DMS53 treated with DMSO at 0.1 percent for 48 hours (cell line): ENCODE results near the gene EML4.
"Not testable (repeated sequence)": the region's sequence is repeated elsewhere in the genome, so short reads cannot be mapped to it uniquely, and the experiment has no call there.

ENCODE experiments used
- DNase-seq: peaks from one replicate; lab custom pipeline; 2025; ENCODE audit not compliant: unreplicated experiment; lab: John Stamatoyannopoulos, UW

Gene EML4

GRCh38 chr2:42371611-42372473 is 202.7 kb downstream of the EML4 start:
- DNase-seq, result no peak

DNA sequence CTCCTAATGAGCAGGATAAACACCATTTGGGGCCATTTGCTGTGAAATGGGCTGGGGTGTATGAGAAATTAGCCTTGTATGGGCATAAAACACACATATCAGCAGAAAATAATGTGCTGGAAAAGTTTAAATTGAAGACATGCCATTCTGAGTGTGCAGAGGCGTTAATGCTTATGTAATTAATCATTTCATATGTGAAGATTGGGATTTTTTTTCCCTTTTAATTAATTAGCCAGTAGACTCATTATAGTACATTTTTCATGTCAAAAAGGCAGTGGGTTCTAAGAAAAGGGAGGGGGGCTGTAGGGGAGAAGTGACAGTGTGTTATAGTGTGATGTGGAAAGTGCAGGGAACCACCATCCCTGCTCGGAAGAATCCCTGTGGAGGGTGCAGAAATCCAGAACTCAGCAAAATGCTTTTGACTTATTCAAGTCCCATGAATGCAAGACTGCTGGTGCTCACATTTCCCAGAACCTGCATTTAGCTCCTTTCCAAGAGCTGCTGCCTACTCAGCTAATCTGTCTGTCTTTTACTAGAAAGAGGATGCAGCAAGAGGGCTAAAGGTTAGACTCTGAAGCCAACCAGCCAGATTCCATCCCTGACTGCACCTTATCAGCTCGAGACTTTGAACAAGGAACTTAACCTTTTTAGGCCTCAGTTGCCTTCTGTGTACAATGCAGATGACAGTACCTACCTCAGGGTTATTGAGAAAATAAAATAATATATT is 203.5 kb downstream of the EML4 start:
- DNase-seq, result no peak

- no peak for DNase-seq
Observed at GRCh38 chr2:42376758-42377157, 207.6 kb downstream of the EML4 start.

GRCh38 chr2:42378415-42378814 is 209.3 kb downstream of the EML4 start:
- no peak for DNase-seq

GRCh38 chr2:42380026-42380425 is 210.9 kb downstream of the EML4 start:
- DNase-seq, result not testable (repeated sequence)

DNA sequence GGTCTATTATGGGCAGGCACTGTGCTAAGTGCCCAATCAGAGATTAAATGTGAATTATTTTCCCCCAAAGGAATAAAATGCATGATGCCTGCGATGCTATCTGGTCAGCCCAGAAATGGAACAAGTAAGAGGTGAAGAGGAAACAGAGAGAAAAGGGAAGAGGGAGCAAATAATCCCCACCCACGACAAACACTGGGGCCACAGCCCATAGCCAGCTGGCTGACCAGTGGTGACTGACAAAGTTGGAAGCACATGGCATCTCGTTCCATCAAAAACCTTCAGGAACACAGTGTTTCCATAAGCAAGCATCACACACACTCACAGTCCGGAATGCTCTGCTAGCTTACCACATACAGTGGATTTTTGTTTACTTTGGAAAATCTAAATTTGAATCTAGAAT is 213.0 kb downstream of the EML4 start:
- DNase-seq, result no peak
